ENCODE measurements around the gene DDR2. TPM values are rescaled to one million over a fixed set of nuclear protein-coding genes. Genes with fewer than 3 reads are reported as not detected.

The DDR2 gene
- total RNA-seq, 2 donors from 2014 or later = 75.1 to 80.3 TPM

Other genes starting within 250 kb of the DDR2 start
- gene SH2D1B, start 220.3 kb upstream of the DDR2 start, total RNA-seq = under 1 TPM; 0.13 to 0.27 TPM
- gene UHMK1, start 134.6 kb upstream of the DDR2 start, total RNA-seq = 10 to 100 TPM; 26.0 to 27.4 TPM
- gene UAP1, start 70.7 kb upstream of the DDR2 start, total RNA-seq = 10 to 100 TPM; 36.8 to 70.3 TPM
- gene HSD17B7, start 158.2 kb downstream of the DDR2 start, total RNA-seq = 1 to 10 TPM; 6.2 to 8.6 TPM
- gene CCDC190, start 228.7 kb downstream of the DDR2 start, total RNA-seq = under 1 TPM in 1 of 2 donors, not detected in 1; 0.41 TPM